ENCODE results near the gene ACAD8.

DNA sequence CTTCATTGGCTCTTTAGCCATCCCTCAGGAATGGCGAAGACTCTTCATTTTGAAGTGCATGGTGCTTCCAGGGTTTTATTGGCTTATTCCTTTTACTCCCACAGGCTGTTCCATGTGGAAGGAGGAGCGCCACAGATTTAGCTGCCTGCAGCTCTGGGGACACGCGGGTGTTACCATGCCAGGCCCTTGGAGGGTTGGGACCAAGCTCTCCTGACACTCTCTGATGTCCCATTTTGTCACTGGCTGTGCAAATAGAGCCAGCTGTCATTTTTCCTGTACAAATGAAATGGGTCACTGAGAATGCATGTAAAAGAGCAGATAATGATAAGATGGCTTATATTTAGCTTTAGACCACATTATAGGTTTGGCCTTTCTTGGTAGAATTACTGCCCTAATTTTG is 9.5 kb upstream of the ACAD8 start:
- TF ChIP-seq, protein P1, sequence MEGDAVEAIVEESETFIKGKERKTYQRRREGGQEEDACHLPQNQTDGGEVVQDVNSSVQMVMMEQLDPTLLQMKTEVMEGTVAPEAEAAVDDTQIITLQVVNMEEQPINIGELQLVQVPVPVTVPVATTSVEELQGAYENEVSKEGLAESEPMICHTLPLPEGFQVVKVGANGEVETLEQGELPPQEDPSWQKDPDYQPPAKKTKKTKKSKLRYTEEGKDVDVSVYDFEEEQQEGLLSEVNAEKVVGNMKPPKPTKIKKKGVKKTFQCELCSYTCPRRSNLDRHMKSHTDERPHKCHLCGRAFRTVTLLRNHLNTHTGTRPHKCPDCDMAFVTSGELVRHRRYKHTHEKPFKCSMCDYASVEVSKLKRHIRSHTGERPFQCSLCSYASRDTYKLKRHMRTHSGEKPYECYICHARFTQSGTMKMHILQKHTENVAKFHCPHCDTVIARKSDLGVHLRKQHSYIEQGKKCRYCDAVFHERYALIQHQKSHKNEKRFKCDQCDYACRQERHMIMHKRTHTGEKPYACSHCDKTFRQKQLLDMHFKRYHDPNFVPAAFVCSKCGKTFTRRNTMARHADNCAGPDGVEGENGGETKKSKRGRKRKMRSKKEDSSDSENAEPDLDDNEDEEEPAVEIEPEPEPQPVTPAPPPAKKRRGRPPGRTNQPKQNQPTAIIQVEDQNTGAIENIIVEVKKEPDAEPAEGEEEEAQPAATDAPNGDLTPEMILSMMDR (IDR thresholded peaks at IDR 0.05; ENCODE audit: low read depth, low read length): no peak
- TF ChIP-seq POLR2A (IDR thresholded peaks at IDR 0.05; ENCODE audit: extremely low read depth, insufficient read length): no peak

All from NB4 (cell line).